B cell (primary cell): ENCODE results near the gene BNC2. TPM values are rescaled to one million over a fixed set of nuclear protein-coding genes. Genes with fewer than 3 reads are reported as not detected.

Source experiments
- ATAC-seq: fragments of 200-7000 bp; cut with Tn5 transposase; one replicate; pipeline ENCODE4 v1.10.0; 2021; ENCODE audit warnings: low read depth, mild to moderate bottlenecking, moderate number of reproducible peaks, moderate library complexity
- CTCF ChIA-PET: fragments of 350-600 bp; sonication (Branson Sonifier 250); formaldehyde crosslinking; loops from one replicate; lab custom pipeline; 2021; ENCODE audit warnings: antibody characterized with exemption, inconsistent platforms; lab: Charles Lee
- POLR2A ChIA-PET: fragments of 350-600 bp; sonication (Branson Sonifier 250); formaldehyde crosslinking; loops from one replicate; lab custom pipeline; 2021; ENCODE audit warnings: antibody characterized with exemption; lab: Charles Lee
- DNase-seq: peaks from one replicate; pipeline ENCODE4 v3.0.0; 2013
- H2AFZ ChIP-seq: 2 replicates; pipeline ENCODE4 v1.6.1; 2012; ENCODE audit warnings: mild to moderate bottlenecking, low read depth, low read length; ENCODE audit not compliant: insufficient read depth, poor library complexity, severe bottlenecking
- H3K27ac ChIP-seq, 2 donors: 1 replicate in 1 of 2; 2 replicates in 1 of 2; pipeline ENCODE4 v1.5.1; 2012 to 2013; ENCODE audit warnings: low read length in 2 of 2, mild to moderate bottlenecking in 2 of 2, moderate library complexity in 1 of 2
- H3K27me3 ChIP-seq, 4 experiments: fragments of 200-600 bp in 1 of 4; sonication (generic) in 1 of 4; replicated peaks in 1 of 4; 1 replicate in 2 of 4; 2 replicates in 2 of 4; pipeline versions ENCODE4 v1.6.1 to v1.7.0; 2013 to 2016; ENCODE audit warnings: low read length in 3 of 4, mild to moderate bottlenecking in 2 of 4, mixed read lengths in 1 of 4, moderate library complexity in 1 of 4; ENCODE audit not compliant: insufficient read depth in 4 of 4, control insufficient read depth in 3 of 4; ENCODE audit errors: control extremely low read depth in 1 of 4
- H3K36me3 ChIP-seq, 2 experiments: replicated peaks in 1 of 2; 1 replicate in 1 of 2; 2 replicates in 1 of 2; pipeline versions ENCODE4 v1.6.1 to v1.7.1; 2013; ENCODE audit warnings: low read length in 1 of 2; ENCODE audit not compliant: insufficient read depth in 2 of 2, control insufficient read depth in 1 of 2; ENCODE audit errors: control extremely low read depth in 1 of 2, extremely low read depth in 1 of 2
- H3K4me1 ChIP-seq, 2 donors: fragments of 200-600 bp in 1 of 2; sonication (generic) in 1 of 2; 1 replicate in 1 of 2; 2 replicates in 1 of 2; pipeline versions ENCODE4 v1.5.1 to v1.6.1; 2013 to 2017; ENCODE audit warnings: low read length in 2 of 2; ENCODE audit not compliant: control insufficient read depth in 2 of 2, insufficient read depth in 2 of 2
- H3K4me2 ChIP-seq: replicated peaks from 2 replicates; pipeline ENCODE3; 2012; ENCODE audit warnings: mild to moderate bottlenecking, low read depth, low read length; ENCODE audit not compliant: poor library complexity, severe bottlenecking
- H3K4me3 ChIP-seq, 5 experiments: fragments of 200-600 bp in 1 of 5; sonication (generic) in 1 of 5; 1 replicate in 3 of 5; 2 replicates in 2 of 5; pipeline versions ENCODE4 v1.5.1 to v1.7.0; 2011 to 2016; ENCODE audit warnings: low read length in 4 of 5, mild to moderate bottlenecking in 4 of 5, low read depth in 2 of 5, control low read depth in 1 of 5, moderate library complexity in 1 of 5; ENCODE audit not compliant: insufficient read depth in 1 of 5; ENCODE audit errors: control extremely low read depth in 1 of 5, extremely low read depth in 1 of 5
- H3K79me2 ChIP-seq: fragments of 200-600 bp; sonication (generic); one replicate; pipeline ENCODE4 v1.6.0; 2016; ENCODE audit warnings: low read length; ENCODE audit not compliant: control insufficient read depth, insufficient read depth
- H3K9ac ChIP-seq: fragments of 200-600 bp; sonication (generic); 2 replicates; pipeline ENCODE4 v1.6.1; 2017; ENCODE audit warnings: mild to moderate bottlenecking, low read length, moderate library complexity
- H3K9me3 ChIP-seq, 3 donors: one replicate each; pipeline versions ENCODE4 v1.6.1 to v1.7.1; 2013; ENCODE audit warnings: low read length in 2 of 3; ENCODE audit not compliant: control insufficient read depth in 2 of 3, insufficient read depth in 1 of 3; ENCODE audit errors: control extremely low read depth in 1 of 3
- H4K20me1 ChIP-seq: 2 replicates; pipeline ENCODE4 v1.6.0; 2012; ENCODE audit warnings: mild to moderate bottlenecking, low read length; ENCODE audit not compliant: insufficient read depth, control insufficient read depth, poor library complexity, severe bottlenecking
- H3K27ac Mint-ChIP-seq: one replicate; pipeline ENCODE4 v1.8.0; 2021; ENCODE audit warnings: mixed read lengths
- H3K27me3 Mint-ChIP-seq: one replicate; pipeline ENCODE4 v1.8.0; 2021; ENCODE audit warnings: mixed read lengths
- H3K4me1 Mint-ChIP-seq: one replicate; pipeline ENCODE4 v1.8.0; 2021; ENCODE audit warnings: mixed read lengths
- H3K4me3 Mint-ChIP-seq: one replicate; pipeline ENCODE4 v1.8.0; 2021; ENCODE audit warnings: mixed read lengths
- H3K9me3 Mint-ChIP-seq: one replicate; pipeline ENCODE4 v1.8.0; 2022; ENCODE audit warnings: mixed read lengths; ENCODE audit not compliant: insufficient read depth
- CTCF ChIP-seq: fragments of 200-600 bp; IDR thresholded peaks from one replicate; pipeline ENCODE4 v1.8.0; 2022; ENCODE audit warnings: antibody characterized with exemption, mild to moderate bottlenecking
- EZH2 ChIP-seq: IDR thresholded peaks from 2 replicates; pipeline ENCODE4 v1.6.1; 2012; ENCODE audit warnings: borderline replicate concordance, low read depth, mild to moderate bottlenecking, moderate library complexity, low read length; ENCODE audit not compliant: insufficient read depth, poor library complexity, severe bottlenecking
- WGBS: methylation state at CpG from one replicate; pipeline ENCODE4 v1.1.5; 2013; ENCODE audit warnings: missing lambda C conversion rate; ENCODE audit not compliant: insufficient coverage; 5-methylcytosine and 5-hydroxymethylcytosine counted together
- intact Hi-C: fragments of 100-400 bp; cut with micrococcal nuclease; formaldehyde crosslinking; loops from one replicate; pipeline ENCODE4 v1.10.0; 2022
- polyA plus RNA-seq: library from polyadenylated mRNA; depleted of rRNA; stranded (reverse); fragments of >200 nt; gene quantifications from 2 replicates; pipeline ENCODE4 v1.2.3, GENCODE V29; 2012
- total RNA-seq, 2 donors: library from RNA; stranded (reverse); fragments of 120-200 nt in 1 of 2; gene quantifications; 1 replicate in 1 of 2; 2 replicates in 1 of 2; pipeline versions ENCODE4 v1.2.3 to v1.2.4, GENCODE V29; 2013 to 2022

Gene BNC2
- total and polyA plus RNA-seq, 2 donors (not counting 1 experiment from before 2014, with no cell fraction given), result 0.01 TPM; not detected in 1

GRCh38 chr9:16683326-16683725, 187.1 kb downstream of the BNC2 start:
- no peak for TF ChIP-seq CTCF
- TF ChIP-seq EZH2, result no peak
- no peaks in the 10 kb centered on the region for H3K27me3 ChIP-seq
- no peaks in the 10 kb centered on the region for H3K9me3 Mint-ChIP-seq
- no CpG with 5 or more reads among the region's 2 CpGs for WGBS
- no peaks in the 10 kb centered on the region for H3K4me1 Mint-ChIP-seq
- H3K27me3 Mint-ChIP-seq, result no peaks in the 10 kb centered on the region
- no peak overlapping the region for H3K27ac Mint-ChIP-seq
- POLR2A ChIA-PET, result no interaction called here
- no peaks in the 10 kb centered on the region for H3K36me3 ChIP-seq
- no peak for DNase-seq
- no peaks in the 10 kb centered on the region for H3K79me2 ChIP-seq
- H3K9ac ChIP-seq, result no peak overlapping the region
- no peak overlapping the region for H3K27ac ChIP-seq
- H3K9me3 ChIP-seq, result no peaks in the 10 kb centered on the region
- H3K4me1 ChIP-seq, result no peaks in the 10 kb centered on the region
- no peak for ATAC-seq
- H3K4me2 ChIP-seq, result no peak overlapping the region
- no peaks in the 10 kb centered on the region for H4K20me1 ChIP-seq
- no peak overlapping the region for H2AFZ ChIP-seq
- intact Hi-C loops, result no loop called here
- H3K4me3 Mint-ChIP-seq, result no peak overlapping the region
- CTCF ChIA-PET, result no interaction called here
- H3K4me3 ChIP-seq, result no peak overlapping the region

GRCh38 chr9:16682273-16682672, 188.2 kb downstream of the BNC2 start:
- Histone ChIP-seq H2AFZ (no peak overlapping the region), H3K9me3 (no peaks in the 10 kb centered on the region), H3K27ac (no peak overlapping the region), H3K4me3 (no peak overlapping the region), H3K79me2 (no peaks in the 10 kb centered on the region), H3K4me2 (no peak overlapping the region), H3K36me3 (no peaks in the 10 kb centered on the region), H3K27me3 (no peaks in the 10 kb centered on the region), H4K20me1 (no peaks in the 10 kb centered on the region), H3K9ac (no peak overlapping the region), H3K4me1 (no peaks in the 10 kb centered on the region)
- TF ChIP-seq CTCF, result no peak
- TF ChIP-seq EZH2, result no peak
- no peaks in the 10 kb centered on the region for H3K4me1 Mint-ChIP-seq
- no peak overlapping the region for H3K27ac Mint-ChIP-seq
- H3K9me3 Mint-ChIP-seq, result no peaks in the 10 kb centered on the region
- WGBS, result 94% methylated on average over 5 of the region's 7 CpGs
- ChIA-PET CTCF (no interaction called here), POLR2A (no interaction called here)
- H3K4me3 Mint-ChIP-seq, result no peak overlapping the region
- no peak for DNase-seq
- no peak for ATAC-seq
- intact Hi-C loops, result no loop called here
- H3K27me3 Mint-ChIP-seq, result no peaks in the 10 kb centered on the region
